Prostate gland (tissue), 2 donors: ENCODE results near the gene MICAL3. TPM values are rescaled to one million over a fixed set of nuclear protein-coding genes. Genes with fewer than 3 reads are reported as not detected.

Experiments used
- DNase-seq: peaks from one replicate; pipeline ENCODE4 v3.0.0-alpha.2; 2019; ENCODE audit warnings: low spot score
- H3K27ac ChIP-seq, 2 donors: fragments of 200-600 bp; sonication (generic); 2 replicates each; pipeline ENCODE4 v1.5.1; 2017 to 2019
- H3K27me3 ChIP-seq: fragments of 200-600 bp; sonication (generic); replicated peaks from 2 replicates; pipeline ENCODE4 v1.5.1; 2019; ENCODE audit not compliant: insufficient read depth
- H3K36me3 ChIP-seq, 2 donors: fragments of 200-600 bp; sonication (generic); 1 replicate in 1 of 2; 2 replicates in 1 of 2; pipeline versions ENCODE4 v1.5.1 to v1.8.1; 2017 to 2019
- H3K4me1 ChIP-seq: fragments of 200-600 bp; sonication (generic); replicated peaks from 2 replicates; pipeline ENCODE4 v1.5.1; 2019
- H3K4me3 ChIP-seq, 2 donors: fragments of 200-600 bp; sonication (generic); 2 replicates each; pipeline ENCODE4 v1.5.1; 2017 to 2019
- H3K9me3 ChIP-seq: fragments of 200-600 bp; sonication (generic); 2 replicates; pipeline ENCODE4 v1.5.1; 2017
- POLR2A ChIP-seq: fragments of 450-650 bp; IDR thresholded peaks from one replicate; pipeline ENCODE4 v1.6.1; 2016; ENCODE audit warnings: antibody characterized with exemption, mild to moderate bottlenecking
- POLR2AphosphoS5 ChIP-seq: sonication (generic); formaldehyde crosslinking; IDR thresholded peaks from one replicate; pipeline ENCODE4 v1.6.1; 2017; ENCODE audit warnings: antibody characterized with exemption
- WGBS: methylation state at CpG from one replicate; pipeline ENCODE4 v1.1.5; 2018; 5-methylcytosine and 5-hydroxymethylcytosine counted together
- intact Hi-C: fragments of 100-400 bp; cut with DNase I; formaldehyde crosslinking; loops from one replicate; pipeline ENCODE4 v1.14.2; 2022
- total RNA-seq, 2 donors: library from RNA; depleted of rRNA; stranded (reverse); fragments of >200 nt; gene quantifications; one replicate each; pipeline ENCODE4 v1.1.0, GENCODE V29; 2016
- TF ChIP-seq, protein P1 (sequence below), 4 experiments: fragments of 200-600 bp in 2 of 4; fragments of 450-650 bp in 2 of 4; sonication (generic) in 2 of 4; IDR thresholded peaks; 1 replicate in 3 of 4; 2 replicates in 1 of 4; pipeline ENCODE4 v1.5.1; 2016 to 2019; ENCODE audit warnings: antibody characterized with exemption in 4 of 4, mild to moderate bottlenecking in 2 of 4, moderate library complexity in 2 of 4

The MICAL3 gene
- total RNA-seq, 2 donors from 2014 or later = 58.6 to 78.7 TPM

DNA sequence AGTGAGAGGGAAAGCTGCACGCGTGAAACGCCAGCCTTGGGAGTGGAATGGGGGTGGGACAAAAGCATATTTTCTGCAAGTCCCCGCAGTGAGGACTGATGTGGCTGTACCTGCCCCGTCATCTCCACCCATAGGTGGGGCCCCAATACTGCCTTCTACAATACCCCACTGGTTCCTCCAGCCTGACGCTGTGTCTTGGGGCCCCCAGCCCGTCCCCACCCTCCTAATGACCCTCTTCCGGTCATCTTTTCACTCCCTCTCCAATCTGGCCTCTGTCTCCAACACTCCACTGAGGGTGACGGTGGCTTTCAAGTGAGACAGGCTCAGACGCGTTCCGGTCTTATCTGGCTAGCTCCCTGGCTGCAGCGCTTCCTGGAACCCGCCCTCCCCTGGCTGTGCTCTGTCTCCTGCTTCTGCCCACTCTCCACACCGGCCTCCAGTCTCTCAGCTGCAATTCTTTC, 104.2 kb downstream of the MICAL3 start:
- H3K27me3 ChIP-seq = no peaks in the 10 kb centered on the region
- H3K36me3 ChIP-seq = no peaks in the 10 kb centered on the region
- H3K4me1 ChIP-seq = peaks cover 22% of the 10 kb centered on the region
- peak; percentile 87 for DNase-seq
- TF ChIP-seq, protein P1, sequence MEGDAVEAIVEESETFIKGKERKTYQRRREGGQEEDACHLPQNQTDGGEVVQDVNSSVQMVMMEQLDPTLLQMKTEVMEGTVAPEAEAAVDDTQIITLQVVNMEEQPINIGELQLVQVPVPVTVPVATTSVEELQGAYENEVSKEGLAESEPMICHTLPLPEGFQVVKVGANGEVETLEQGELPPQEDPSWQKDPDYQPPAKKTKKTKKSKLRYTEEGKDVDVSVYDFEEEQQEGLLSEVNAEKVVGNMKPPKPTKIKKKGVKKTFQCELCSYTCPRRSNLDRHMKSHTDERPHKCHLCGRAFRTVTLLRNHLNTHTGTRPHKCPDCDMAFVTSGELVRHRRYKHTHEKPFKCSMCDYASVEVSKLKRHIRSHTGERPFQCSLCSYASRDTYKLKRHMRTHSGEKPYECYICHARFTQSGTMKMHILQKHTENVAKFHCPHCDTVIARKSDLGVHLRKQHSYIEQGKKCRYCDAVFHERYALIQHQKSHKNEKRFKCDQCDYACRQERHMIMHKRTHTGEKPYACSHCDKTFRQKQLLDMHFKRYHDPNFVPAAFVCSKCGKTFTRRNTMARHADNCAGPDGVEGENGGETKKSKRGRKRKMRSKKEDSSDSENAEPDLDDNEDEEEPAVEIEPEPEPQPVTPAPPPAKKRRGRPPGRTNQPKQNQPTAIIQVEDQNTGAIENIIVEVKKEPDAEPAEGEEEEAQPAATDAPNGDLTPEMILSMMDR (IDR thresholded peaks at IDR 0.05) = peak in 1 of 4 experiments; percentile 28
- peak; percentile 53 for TF ChIP-seq POLR2A
- peak; percentile 53 for TF ChIP-seq POLR2AphosphoS5
- H3K9me3 ChIP-seq = no peaks in the 10 kb centered on the region
- WGBS = 12% methylated on average over 15 of the region's 15 CpGs
- intact Hi-C loops = no loop called here
- H3K4me3 ChIP-seq = peak overlapping the region in 1 of 2 donors; percentile 24
- H3K27ac ChIP-seq = peak overlapping the region; percentile 82 to 89

DNA sequence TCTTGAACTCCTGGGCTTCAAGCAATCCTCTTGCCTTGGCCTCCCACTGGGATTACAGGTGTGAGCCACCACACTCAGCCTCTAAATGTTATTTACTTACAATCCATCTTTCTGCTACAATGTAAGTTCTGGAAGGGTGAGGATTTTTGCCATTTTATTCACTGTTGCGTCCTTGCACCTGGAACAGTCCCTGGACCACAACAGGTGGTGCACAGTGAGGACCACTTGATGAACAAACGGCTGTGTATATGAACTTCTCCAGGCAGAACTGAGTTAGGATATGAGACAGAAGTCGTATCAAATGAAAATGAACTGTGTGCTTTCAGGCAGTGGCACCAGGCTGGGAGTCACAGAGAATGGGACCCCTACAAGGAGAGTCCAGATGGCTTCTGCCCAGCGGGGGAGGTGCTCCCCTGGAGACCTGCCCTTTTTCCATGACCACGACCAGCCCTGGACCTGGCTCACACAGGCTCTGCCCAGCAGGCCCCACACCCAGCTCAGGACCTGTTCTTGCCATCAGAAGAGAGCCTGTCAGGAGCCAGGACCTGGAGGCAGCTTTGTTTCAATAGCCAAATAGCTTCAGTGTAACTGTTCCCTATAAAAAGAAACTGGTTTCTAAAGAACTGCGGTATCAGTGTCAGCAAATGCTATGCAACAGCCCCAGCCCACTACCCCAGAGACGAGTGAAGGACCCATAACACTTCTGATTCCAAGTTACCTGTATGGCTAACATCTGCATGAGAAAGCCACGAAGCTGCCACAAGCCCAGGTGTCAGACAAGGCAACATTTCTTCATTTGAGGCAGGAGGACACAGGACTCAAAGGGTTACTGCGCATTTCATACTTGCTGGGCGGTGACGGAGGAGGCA, 104.9 kb downstream of the MICAL3 start:
- intact Hi-C loops = loop anchor here (10.0 kb wide), 1 partner anchor 55 kb away; no protein-coding TSS in a partner anchor
- Histone ChIP-seq H3K4me3 (peak overlapping the region in 1 of 2 donors; percentile 24), H3K27me3 (no peaks in the 10 kb centered on the region), H3K27ac (peak overlapping the region; percentile 82 to 89), H3K9me3 (no peaks in the 10 kb centered on the region), H3K4me1 (peaks cover 17% of the 10 kb centered on the region), H3K36me3 (no peaks in the 10 kb centered on the region)
- 43% methylated on average over 11 of the region's 11 CpGs for WGBS
- peak; percentile 74 for DNase-seq
- TF ChIP-seq POLR2AphosphoS5 (peak; percentile 40), POLR2A (no peak)

DNA sequence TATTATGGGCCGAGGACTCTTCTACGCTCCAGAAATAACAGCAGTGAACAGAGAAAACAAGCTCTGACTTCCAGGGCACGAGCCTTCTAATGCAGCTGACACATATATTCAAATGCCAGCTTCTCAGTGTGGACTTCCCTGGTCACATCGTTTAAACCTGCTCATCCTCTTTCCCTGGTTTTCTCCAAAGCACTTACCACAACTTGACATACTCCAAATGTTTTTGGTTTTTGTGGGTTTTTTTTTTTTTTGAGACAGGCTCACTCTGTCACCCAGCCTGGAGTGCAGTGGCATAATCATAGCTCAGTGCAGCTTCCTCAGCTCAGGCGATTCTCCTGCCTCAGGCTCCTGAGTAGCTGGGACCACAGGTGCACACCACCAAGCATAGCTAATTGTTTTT, 105.5 kb downstream of the MICAL3 start:
- H3K4me1 ChIP-seq = peaks cover 17% of the 10 kb centered on the region
- 77% methylated on average over 5 of the region's 5 CpGs for WGBS
- H3K36me3 ChIP-seq = no peaks in the 10 kb centered on the region
- intact Hi-C loops = loop anchor here (10.0 kb wide), 1 partner anchor 56 kb away; no protein-coding TSS in a partner anchor
- no peak for DNase-seq
- H3K4me3 ChIP-seq = no peak overlapping the region
- H3K27me3 ChIP-seq = no peaks in the 10 kb centered on the region
- H3K9me3 ChIP-seq = no peaks in the 10 kb centered on the region
- TF ChIP-seq POLR2AphosphoS5 (no peak), POLR2A (no peak)
- TF ChIP-seq, protein P1 (IDR thresholded peaks at IDR 0.05) = no peak
- H3K27ac ChIP-seq = peak overlapping the region; percentile 82 to 89

DNA sequence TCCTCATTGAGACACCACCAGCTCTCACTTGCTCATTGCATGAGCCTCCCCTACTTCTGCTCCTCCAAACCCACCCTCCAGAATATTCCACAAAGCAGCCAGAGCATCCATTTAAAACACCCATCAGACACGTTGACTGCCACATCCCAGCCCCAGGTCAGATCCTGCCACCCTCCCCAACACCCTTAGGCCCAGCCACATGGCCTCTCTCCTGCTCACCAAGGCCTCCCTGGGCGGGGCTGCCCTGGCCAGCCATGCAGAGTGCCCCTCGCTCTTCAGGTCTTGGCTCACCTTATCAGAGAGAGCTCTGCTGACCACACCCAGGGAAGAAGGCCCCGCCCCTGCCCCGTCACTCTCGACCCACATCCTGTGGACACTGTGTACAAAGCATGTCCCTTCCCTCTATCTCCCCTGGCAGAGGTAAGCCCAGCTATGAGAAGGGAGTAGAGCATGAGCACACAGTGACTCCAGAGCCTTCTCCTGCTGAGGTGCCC, 106.8 kb downstream of the MICAL3 start:
- no peak for DNase-seq
- intact Hi-C loops = loop anchor here (10.0 kb wide), 1 partner anchor 57 kb away; no protein-coding TSS in a partner anchor
- 83% methylated on average over 6 of the region's 6 CpGs for WGBS
- Histone ChIP-seq H3K9me3 (no peaks in the 10 kb centered on the region), H3K4me1 (peaks cover 13% of the 10 kb centered on the region), H3K36me3 (no peaks in the 10 kb centered on the region), H3K4me3 (no peak overlapping the region), H3K27ac (peak overlapping the region in 1 of 2 donors; percentile 89), H3K27me3 (no peaks in the 10 kb centered on the region)
- TF ChIP-seq POLR2A = no peak
- TF ChIP-seq, protein P1 (IDR thresholded peaks at IDR 0.05) = no peak
- TF ChIP-seq POLR2AphosphoS5 = no peak

DNA sequence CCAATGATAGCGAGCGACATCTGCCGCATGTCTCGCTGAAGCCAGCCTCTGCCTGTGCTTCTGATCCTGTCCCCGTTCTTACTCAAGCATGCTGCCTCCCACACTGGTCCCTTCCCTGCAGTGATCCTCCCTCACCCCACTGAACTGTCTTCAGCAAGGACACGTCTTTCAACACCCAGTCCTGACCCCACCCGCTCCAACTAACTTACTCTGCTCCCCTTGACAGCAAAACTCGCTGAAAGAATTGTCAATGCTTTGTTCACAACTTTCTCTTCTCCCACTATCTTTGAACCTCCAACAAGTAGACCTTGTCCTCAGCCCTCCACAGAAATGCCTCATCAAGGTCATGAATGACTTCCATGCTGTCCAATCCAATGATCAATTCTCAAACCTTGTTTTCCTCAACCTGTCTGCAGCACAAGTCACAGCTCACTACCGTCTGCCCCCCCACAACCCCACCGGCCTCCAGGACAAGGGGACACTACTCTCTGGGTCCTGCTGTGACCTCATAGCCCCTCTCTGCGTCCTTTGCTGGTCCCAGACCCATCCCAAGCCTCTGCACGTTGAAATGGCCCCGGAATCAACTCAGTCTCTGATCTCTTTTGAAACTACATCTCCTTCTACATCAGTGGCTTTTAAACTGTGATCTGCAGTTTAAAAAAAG, 108.0 kb downstream of the MICAL3 start:
- H3K9me3 ChIP-seq = no peaks in the 10 kb centered on the region
- DNase-seq = no peak
- H3K27ac ChIP-seq = no peak overlapping the region
- TF ChIP-seq POLR2A (no peak), POLR2AphosphoS5 (no peak)
- TF ChIP-seq, protein P1 (IDR thresholded peaks at IDR 0.05) = no peak
- no peaks in the 10 kb centered on the region for H3K36me3 ChIP-seq
- intact Hi-C loops = loop anchor here (10.0 kb wide), 1 partner anchor 58 kb away; no protein-coding TSS in a partner anchor
- H3K4me3 ChIP-seq = no peak overlapping the region
- WGBS = 79% methylated on average over 13 of the region's 13 CpGs
- H3K27me3 ChIP-seq = no peaks in the 10 kb centered on the region
- peaks cover 13% of the 10 kb centered on the region for H3K4me1 ChIP-seq
